Right hindlimb (tissue), 1 donor: ENCODE results near the gene SEMA6C.

Experiments
- DNase-seq: peaks from one replicate; pipeline ENCODE4 v3.0.0-alpha.2; 2018

Gene SEMA6C

GRCh38 chr1:151158326-151158725 is 11.9 kb upstream of the SEMA6C start:
- no peak for DNase-seq

GRCh38 chr1:151157067-151157531 is 10.7 kb upstream of the SEMA6C start:
- DNase-seq: no peak

- DNase-seq: no peak
Measured at GRCh38 chr1:151156515-151156819, 10.0 kb upstream of the SEMA6C start, which contains the start of gene TNFAIP8L2. Gene TNFAIP8L2, plus strand, starts transcription at chr1:151156649. Its CDS starts 2,049 bp downstream, at chr1:151158698.

- DNase-seq: no peak
Measured at GRCh38 chr1:151147665-151148064, 1.2 kb upstream of the SEMA6C start.

- DNase-seq: peak; percentile 49
Measured at GRCh38 chr1:151147132-151147503, 687 bp upstream of the SEMA6C start.

GRCh38 chr1:151146072-151146411 is 389 bp downstream of the SEMA6C start:
- DNase-seq: no peak

GRCh38 chr1:151145304-151146071 is 943 bp downstream of the SEMA6C start:
- peak; percentile 66 for DNase-seq

GRCh38 chr1:151144474-151145303 is 1.7 kb downstream of the SEMA6C start:
- peak; percentile 77 for DNase-seq

- DNase-seq: no peak
Measured at GRCh38 chr1:151143986-151144385, 2.4 kb downstream of the SEMA6C start.

GRCh38 chr1:151143057-151143435 is 3.4 kb downstream of the SEMA6C start:
- no peak for DNase-seq

GRCh38 chr1:151142411-151143056 is 3.9 kb downstream of the SEMA6C start:
- peak; percentile 63 for DNase-seq

GRCh38 chr1:151137789-151138188 is 8.6 kb downstream of the SEMA6C start:
- DNase-seq: no peak

- DNase-seq: no peak
Measured at GRCh38 chr1:151135433-151136385, 10.7 kb downstream of the SEMA6C start.

- DNase-seq: no peak
Measured at GRCh38 chr1:151134991-151135390, 11.4 kb downstream of the SEMA6C start.

- no peak for DNase-seq
Measured at GRCh38 chr1:151134396-151134795, 12.0 kb downstream of the SEMA6C start.

GRCh38 chr1:151133018-151133806 is 13.2 kb downstream of the SEMA6C start:
- peak; percentile 49 for DNase-seq

- peak; percentile 46 for DNase-seq
Measured at GRCh38 chr1:151132335-151133017, 14.0 kb downstream of the SEMA6C start.

- DNase-seq: peak; percentile 54
Measured at GRCh38 chr1:151131701-151132334, 14.6 kb downstream of the SEMA6C start.

- peak; percentile 94 for DNase-seq
Measured at GRCh38 chr1:151130987-151131586, 15.3 kb downstream of the SEMA6C start.

GRCh38 chr1:151128800-151129199 is 17.6 kb downstream of the SEMA6C start:
- no peak for DNase-seq
